Putamen (tissue), 1 donor: Measurements from ENCODE around the gene GJA4.
"Not testable (repeated sequence)": the region's sequence is repeated elsewhere in the genome, so short reads cannot be mapped to it uniquely, and the experiment has no call there.

Source experiments
- DNase-seq: peaks from one replicate; pipeline ENCODE4 v3.0.0-alpha.2; 2016; ENCODE audit warnings: low spot score

GJA4 gene

DNA sequence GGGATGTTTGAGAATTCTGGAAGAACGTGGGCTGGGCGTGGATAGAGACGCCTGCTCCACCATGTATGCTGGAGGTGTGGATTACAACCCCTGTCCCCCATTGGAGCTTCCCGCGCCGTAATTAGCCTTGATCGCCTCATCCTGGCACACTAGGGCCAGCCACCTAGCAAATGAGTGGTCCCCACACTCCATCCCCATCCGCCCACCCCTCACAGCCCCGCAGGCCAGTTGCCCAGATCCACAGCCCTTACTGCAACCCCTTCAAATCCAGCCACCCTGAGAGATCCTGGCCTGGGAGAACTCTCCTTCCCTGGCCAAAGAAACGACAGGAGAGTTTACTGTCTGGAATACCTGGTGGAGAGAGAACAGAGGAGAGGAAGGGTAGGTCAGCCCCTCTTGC lies 375 bp upstream of the GJA4 start:
- no peak for DNase-seq

DNA sequence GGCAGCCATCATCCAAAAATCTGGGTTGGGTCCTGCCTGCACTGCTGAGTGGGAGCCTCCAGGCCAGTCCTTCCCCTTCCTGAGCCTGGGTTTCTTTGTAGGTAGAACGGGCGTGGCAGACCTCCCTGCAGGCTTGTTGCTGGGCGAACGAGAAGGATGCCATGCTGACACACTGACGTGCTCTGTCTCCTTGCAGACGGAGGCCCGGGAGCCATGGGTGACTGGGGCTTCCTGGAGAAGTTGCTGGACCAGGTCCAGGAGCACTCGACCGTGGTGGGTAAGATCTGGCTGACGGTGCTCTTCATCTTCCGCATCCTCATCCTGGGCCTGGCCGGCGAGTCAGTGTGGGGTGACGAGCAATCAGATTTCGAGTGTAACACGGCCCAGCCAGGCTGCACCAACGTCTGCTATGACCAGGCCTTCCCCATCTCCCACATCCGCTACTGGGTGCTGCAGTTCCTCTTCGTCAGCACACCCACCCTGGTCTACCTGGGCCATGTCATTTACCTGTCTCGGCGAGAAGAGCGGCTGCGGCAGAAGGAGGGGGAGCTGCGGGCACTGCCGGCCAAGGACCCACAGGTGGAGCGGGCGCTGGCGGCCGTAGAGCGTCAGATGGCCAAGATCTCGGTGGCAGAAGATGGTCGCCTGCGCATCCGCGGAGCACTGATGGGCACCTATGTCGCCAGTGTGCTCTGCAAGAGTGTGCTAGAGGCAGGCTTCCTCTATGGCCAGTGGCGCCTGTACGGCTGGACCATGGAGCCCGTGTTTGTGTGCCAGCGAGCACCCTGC lies 1.4 kb downstream of the GJA4 start:
- DNase-seq, result no peak

DNA sequence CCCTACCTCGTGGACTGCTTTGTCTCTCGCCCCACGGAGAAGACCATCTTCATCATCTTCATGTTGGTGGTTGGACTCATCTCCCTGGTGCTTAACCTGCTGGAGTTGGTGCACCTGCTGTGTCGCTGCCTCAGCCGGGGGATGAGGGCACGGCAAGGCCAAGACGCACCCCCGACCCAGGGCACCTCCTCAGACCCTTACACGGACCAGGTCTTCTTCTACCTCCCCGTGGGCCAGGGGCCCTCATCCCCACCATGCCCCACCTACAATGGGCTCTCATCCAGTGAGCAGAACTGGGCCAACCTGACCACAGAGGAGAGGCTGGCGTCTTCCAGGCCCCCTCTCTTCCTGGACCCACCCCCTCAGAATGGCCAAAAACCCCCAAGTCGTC lies 2.0 kb downstream of the GJA4 start:
- no peak for DNase-seq

DNA sequence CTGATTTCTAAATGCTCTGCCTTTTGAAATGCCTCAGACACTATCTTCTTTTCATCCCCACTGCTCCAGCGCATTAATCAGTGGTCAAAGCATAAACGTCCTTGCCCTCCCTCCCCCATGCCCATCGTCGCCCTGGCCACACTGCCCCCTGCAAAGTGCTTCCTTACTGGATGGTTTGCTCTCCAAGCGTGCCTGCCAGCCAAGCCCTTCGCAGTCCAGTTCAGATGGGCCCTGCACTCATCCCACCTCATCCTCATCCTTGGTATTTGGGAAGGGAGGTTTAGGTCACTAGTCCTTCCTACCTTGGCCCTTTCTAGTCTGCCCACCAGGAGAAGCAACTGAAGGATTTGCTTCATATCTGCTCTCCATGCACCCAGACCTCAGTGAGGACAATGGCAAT lies 3.1 kb downstream of the GJA4 start:
- no peak for DNase-seq

DNA sequence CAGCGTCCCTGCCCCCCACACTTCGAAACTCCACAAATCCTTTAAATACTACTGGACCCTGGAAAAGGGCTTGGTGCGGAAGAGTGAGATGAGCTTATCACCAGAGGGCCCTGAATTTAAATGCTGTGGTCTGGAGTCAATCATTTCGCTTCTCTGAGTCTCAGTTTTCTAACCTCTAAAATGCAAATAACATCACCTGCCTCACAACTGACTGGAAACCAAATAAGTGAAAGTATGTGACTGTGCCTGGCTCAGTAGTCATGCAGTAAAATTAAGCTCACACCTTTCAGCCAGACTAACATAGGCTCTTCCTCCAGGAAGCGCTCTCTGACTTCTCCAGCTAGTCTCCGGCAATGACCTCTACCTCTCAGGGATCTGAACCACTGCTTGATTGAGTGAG lies 4.2 kb downstream of the GJA4 start:
- DNase-seq, result no peak

DNA sequence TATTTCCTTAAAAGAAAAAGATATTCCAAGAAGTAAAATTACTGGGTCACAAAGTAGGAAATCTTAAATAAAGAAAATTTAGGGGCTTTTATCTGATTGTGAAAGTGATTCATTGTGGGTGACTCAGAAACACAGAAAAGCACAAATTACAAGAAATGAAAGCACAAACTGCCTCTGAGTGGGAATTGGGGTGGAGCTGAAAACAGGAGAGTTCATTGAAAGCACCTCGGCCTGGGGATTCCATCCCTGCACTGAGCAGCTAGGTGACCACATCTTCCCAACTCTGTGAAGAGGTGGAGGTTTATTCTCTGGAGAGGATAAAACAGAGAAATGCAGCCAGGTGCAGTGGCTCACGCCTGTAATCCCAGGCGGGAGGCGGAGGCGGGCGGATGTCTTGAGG lies 7.4 kb downstream of the GJA4 start:
- no peak for DNase-seq

DNA sequence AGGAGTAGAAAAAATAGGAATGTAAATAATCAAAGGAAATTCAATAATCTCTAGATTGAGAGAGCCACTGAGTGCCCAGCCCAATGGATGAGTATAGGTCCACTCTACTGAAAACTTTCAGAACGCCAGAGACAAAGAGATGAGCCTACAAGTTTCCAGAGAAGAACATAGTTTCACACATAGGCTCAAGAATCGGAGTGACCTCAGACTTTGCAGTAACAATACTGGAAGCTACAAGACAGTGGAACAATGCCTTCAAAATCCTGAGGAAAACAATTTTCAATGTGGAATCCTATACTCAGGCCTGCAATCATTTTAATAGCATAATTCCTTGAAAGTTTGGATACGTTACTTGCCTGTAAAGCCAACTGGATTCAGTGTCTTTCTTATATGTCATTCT lies 11.0 kb downstream of the GJA4 start:
- DNase-seq, result no peak

DNA sequence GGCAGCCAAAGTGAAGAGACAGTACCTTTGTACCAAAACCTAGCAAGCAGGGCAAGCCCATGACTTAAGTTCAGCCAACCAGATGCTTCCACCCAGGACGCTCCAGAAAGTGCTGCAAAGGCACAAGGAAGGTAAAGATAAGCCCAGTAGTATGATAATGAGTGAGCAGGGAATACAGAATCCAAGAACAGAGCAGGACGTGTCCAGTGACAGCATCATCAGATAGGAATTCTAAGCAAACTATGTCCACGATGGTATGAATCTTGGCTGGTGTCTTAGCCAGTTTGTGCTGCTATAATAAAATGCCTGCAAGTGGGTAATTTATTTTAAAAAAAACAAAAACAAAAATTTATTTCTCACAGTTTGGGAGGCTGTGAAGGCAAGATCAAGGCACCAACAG lies 13.6 kb downstream of the GJA4 start:
- no peak for DNase-seq

DNA sequence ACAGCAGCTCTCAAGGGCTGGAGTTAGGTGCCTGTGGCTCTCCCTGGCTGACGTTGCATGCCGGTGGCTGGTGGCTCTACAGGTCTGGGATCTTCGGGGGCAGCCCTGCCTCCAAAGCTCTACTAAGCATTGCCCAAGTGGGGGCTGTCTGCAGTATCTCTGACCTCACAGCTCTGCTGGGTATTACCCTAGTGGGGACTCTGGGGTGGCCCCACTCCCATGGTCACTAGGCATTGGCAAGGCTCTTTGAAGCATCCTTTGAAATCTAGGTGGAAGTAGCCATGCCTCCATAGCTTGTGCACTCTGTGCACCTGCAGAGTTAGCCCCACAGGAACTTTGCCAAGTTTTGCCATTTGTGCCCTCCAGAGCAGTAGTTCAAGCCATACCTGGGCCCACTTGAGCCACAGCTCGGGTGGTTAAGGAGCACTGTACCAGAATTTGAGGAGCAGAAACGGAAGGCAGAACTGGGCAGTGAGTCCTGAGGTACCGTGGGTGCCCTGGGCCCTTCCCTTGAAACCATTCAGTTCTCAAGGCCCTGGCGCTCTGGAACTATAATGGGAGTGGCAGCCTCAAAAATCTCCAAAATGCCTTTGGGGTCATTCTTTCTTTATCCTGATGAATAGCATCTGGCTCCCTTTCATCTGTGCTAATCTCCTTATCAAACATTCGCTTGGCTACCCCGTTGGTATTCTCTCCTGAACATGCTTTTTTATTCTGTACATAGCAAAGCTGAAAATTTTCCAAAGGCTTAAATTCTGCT lies 15.4 kb downstream of the GJA4 start:
- DNase-seq, result no peak

DNA sequence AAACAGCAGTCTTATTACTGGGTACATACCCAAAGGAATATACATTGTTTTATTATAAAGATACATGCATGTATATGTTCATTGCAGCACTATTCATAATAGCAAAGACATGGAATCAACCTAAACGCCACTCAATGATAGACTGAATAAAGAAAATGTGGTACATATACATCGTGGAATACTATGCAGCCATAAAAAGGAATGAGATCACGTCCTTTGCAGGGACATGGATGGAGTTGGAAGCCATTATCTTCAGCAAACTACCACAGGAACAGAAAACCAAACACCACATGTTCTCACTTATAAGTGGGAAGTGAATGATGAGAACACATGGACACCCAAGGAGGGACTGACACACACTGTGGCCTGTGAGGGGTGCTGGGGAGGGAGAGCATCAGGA lies 18.0 kb downstream of the GJA4 start:
- DNase-seq, result not testable (repeated sequence)

DNA sequence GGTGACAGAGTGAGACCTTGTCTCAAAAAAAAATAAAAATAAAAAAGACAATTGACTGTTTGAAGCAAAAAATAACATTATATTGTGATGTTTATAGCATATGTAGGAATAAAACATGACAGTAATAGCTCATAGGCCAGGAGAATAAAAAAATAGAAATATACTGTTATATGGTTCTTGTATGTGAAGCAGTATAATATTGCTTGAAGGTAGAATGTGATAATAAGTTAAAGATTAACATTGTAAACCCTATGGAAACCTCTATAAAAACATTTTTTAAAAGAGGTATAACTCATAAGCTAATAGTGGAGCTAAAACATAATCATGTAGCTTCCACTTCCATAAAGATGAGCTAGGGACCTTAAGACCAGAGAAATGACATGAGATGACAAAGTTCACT lies 23.5 kb downstream of the GJA4 start:
- no peak for DNase-seq

DNA sequence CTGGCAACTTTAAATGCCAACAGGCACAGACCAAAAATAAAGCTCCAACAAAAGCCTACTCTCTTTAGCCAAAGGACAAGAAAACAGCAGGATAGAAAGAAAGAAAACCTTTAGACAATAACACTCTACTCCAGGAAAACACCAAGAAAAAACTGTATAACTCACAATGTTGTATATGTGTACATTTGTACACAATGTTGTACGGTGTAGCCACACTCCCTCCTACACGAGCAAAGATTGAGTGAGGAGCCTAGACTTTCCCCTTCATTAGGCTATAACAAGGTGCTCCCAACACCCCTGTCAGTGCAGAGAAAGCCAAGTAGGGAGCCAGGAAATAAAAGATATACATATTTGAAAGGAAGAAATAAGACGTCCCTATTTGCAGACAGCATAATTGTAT lies 24.0 kb downstream of the GJA4 start:
- no peak for DNase-seq

DNA sequence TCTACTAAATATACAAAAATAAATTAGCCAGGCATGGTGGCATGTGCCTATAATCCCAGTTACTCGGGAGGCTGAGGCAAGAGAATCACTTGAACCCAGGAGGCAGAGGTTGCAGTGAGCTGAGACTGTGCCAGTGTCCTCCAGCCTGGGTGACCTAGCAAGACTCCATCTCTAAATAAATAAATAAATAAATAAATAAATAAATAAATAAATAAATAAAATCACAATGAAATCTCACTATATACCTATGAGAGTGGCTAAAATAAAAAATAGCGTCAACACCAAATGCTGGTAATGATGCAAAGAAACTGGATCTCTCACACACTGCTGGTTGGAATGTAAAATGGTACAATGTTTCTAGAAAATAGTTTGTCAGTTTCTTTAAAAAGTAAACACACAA lies 26.1 kb downstream of the GJA4 start:
- not testable (repeated sequence) for DNase-seq

DNA sequence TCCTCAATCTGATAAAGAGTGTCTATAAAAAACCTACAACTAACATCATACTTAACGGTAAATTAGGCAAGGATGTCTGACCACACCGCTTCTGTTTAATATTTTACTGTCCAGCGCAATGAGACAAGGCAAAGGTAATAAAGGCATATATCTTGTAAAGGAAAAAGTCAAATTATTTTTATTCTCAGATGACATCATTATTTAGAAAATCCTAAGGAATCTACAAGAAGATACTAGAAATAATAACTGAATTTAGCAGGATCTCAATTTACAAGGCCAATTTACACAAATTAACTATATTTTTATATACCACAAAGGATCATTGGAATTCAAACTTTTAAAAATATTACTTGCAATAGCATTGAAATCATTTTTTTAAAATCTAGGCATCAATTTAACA lies 29.4 kb downstream of the GJA4 start:
- no peak for DNase-seq

DNA sequence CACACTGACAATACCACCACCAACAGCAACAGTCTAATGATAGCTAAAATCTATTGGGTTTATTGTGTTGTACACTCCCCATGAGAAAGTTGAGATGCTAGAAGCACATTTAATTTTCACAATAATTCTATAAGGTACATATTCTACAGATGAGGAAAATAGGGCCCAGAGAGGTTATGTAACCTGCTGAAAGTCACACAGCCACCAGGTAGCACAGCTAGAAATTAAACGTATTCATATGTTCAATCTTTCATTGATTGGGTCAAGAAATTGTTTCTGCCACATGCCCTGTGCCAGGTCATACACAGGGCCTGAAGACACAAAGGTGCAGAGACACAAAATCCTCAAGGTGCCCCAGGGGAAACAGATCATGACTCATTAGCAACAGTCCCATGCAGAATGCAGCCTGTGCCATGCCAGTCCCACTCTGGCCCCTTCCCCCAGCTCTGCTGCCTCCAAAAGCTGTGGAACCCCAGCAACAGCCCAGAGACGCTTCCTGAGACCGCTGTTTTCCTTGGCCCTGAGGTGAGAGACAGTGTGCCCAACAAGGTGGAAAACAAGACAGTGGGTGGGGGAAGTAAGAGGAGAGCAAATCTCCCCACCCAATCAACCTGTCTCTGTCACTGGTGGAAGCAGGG lies 32.1 kb downstream of the GJA4 start:
- DNase-seq, result no peak

DNA sequence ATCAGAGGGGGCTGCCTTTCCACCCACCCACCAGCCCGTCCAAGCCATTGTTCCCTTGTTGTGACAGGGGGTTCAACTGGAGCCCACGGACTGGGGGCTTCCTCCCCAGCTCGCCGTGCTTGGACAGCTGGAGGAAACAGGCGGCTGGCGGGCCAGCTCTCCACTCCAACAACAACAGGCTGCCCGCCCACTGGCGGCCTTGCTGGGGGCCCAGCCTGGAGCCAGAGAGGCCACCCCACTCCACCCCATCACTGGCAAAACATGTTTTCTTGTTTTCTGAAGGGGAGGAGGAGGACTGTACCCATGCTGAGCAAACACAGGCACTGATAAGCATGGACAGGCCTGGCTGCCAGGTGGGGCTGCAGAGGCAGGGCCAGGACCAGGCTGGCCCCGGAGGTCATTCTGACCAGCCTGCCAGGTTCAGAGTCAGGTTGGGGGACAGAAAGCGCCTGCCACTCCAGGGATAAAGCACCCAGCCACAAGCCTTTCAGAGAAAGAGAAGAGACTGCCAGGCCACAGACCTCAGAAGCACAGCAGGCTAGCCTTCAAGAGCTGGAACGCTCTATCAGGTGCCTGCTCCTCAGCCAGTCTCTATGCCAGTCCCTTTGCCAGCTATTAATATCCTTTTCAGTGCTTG lies 32.8 kb downstream of the GJA4 start:
- DNase-seq, result no peak

DNA sequence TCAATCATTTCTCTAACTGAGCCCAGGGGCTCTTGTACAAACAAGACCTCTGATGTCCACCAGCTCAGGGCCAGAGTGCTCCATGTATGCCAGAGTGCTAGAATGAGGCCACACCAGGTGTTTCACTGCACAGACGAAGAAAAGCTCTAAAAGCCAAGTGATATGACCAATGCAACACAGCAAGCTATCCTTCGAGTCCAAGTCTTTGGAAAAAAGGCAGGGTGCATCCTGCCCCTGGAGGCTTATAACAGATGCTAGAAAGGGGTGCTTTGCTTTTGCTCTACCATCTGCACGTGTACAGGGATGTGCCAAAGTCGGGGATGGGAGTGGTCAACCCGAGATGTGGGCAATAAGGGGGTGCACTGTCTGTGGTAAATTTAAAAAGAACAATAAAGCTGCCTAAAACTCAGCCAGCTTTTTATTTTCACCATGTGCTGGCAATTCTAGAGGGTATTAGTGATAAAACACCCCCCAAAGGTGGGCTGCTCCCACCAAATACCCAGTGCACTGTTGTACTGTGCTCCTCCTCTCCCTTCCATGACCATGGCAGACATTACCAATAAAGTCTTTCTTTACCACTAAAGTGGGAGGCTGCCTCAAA lies 34.6 kb downstream of the GJA4 start:
- DNase-seq, result no peak

DNA sequence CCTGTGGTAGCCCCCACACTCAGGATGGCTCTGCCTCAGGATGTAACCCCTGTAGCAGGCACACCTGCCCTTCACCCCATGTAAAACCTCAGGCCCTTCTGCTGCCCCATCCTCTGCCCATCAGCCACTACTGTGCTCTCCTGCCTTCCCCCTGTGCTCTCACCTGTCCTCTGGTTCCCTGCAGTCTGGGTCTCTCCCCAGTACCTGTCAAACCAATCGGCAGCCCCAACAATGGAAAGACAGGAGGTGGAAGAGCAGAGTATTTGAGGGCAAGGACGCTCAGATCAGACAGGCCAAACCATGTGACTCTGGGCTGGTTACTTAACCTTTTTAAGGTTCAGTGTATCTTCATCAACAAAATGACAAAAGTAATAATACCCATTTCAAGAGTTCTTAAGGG lies 35.8 kb downstream of the GJA4 start:
- no peak for DNase-seq

DNA sequence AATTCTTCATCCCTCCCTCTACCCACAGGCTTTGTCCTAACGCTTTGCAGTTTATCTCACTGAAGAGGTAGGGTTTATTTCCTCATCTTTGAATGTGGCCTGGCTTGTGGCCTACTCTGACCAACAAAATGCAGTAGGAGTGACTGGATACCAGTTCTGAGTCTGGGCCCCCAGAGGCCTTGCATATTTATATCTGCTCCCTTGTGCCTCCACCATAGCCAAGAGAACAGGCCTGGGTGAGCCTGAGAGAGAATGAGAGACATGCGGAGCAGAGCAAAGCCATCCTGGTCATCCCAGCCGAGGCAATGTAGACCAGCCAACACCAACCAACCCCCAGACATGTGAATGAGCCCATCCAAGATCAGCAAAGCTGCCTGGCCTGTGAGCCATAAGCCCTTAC lies 36.5 kb downstream of the GJA4 start:
- DNase-seq, result no peak

DNA sequence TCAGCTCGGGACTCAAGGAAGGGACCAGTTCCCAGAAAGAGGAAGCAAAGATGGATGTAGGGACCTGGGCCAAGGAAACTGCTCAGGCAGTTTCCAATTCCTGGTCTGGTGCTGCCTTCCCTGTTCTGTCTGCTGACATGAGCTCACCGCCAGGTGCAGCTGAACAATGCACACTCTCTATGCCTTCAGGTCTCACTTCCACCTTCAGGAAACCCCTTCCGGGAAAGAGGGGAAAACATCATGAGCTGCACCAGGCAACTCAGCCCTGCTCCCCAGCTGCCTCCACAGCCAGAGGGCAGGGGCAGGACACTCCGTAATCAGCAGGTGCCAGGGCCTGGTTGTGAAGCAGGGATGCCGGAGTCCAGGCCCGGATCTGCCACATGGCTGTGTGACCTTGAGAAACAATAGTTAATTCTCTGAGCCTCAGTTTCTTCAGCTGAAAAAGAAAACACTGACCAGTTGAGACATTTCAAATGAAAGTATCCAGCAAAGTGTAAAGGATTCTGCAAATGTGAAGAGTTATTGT lies 39.0 kb downstream of the GJA4 start:
- no peak for DNase-seq

DNA sequence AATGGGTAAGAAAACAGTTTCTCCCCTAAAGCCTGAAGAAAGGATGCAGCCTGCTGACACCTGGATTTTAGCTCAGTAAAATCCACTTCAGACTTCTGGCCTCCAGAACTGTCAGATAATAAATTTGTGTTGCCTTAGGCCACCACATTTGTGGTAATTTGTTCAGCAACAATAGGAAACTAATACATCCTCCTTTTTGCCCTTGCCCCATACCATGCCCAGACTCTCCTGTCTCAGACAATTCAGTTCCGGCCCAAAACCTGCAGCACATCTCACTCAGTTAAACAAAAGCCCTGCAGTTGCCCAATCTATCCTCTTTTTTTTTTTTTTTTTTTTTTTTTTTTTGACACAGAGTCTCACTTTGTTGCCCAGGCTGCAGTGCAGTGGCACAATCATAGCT lies 40.9 kb downstream of the GJA4 start:
- no peak for DNase-seq
